HL-60 (cell line): ENCODE results near the gene POMT2.

ENCODE experiments used
- GABPA ChIP-seq: IDR thresholded peaks from 2 replicates; pipeline ENCODE4 v1.6.1; 2012; ENCODE audit warnings: low read depth
- POLR2AphosphoS5 ChIP-seq: IDR thresholded peaks from 2 replicates; pipeline ENCODE4 v1.6.1; 2012; ENCODE audit warnings: low read depth
- TF ChIP-seq, protein P1 (sequence below): IDR thresholded peaks from one replicate; pipeline ENCODE4 v1.5.1; 2011; ENCODE audit warnings: low read length, control low read depth, inconsistent platforms; ENCODE audit not compliant: insufficient read depth
- TF ChIP-seq, protein P2 (sequence below): IDR thresholded peaks from 2 replicates; pipeline ENCODE4 v1.6.1; 2012; ENCODE audit warnings: low read depth; ENCODE audit not compliant: insufficient replicate concordance

DNA sequence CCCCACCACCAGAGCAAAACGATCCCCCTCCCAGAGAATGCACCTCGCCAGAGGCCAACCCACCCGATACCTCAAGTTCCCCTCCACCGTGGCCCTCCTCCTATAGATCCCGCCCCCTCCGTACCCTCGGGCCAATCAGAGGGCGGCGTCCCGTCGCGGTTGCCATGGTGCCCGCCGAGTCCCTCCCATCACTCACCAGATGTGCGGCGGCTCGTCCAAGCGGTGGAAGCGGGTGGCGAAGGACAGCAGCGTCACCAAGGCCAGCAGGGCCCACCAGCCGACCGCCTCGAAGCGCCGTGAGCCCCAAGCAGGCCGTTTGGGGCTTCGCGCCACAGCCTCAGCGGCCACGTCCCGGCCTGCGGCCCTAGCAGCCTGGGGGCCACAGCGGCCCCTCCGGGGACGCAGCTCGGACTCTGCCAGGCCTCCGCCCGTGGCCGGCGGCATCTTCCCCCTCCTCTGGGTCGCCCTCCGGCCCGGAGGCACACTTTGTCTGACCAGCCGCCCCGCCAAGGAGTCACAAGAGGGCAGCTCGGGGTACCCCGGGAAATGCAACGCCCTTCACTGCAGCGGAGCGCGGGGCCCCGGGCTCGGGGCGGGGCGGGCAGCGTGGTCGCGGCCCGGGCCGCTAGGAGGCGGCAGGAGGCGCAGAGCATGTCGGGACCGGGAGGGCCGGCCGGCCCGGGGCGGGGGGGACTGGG, at the start of gene POMT2:
- TF ChIP-seq, protein P1, sequence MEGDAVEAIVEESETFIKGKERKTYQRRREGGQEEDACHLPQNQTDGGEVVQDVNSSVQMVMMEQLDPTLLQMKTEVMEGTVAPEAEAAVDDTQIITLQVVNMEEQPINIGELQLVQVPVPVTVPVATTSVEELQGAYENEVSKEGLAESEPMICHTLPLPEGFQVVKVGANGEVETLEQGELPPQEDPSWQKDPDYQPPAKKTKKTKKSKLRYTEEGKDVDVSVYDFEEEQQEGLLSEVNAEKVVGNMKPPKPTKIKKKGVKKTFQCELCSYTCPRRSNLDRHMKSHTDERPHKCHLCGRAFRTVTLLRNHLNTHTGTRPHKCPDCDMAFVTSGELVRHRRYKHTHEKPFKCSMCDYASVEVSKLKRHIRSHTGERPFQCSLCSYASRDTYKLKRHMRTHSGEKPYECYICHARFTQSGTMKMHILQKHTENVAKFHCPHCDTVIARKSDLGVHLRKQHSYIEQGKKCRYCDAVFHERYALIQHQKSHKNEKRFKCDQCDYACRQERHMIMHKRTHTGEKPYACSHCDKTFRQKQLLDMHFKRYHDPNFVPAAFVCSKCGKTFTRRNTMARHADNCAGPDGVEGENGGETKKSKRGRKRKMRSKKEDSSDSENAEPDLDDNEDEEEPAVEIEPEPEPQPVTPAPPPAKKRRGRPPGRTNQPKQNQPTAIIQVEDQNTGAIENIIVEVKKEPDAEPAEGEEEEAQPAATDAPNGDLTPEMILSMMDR, result no peak
- TF ChIP-seq GABPA (no peak), POLR2AphosphoS5 (peak; percentile 6; the same call in 1 of the 2 replicates)
- TF ChIP-seq, protein P2, sequence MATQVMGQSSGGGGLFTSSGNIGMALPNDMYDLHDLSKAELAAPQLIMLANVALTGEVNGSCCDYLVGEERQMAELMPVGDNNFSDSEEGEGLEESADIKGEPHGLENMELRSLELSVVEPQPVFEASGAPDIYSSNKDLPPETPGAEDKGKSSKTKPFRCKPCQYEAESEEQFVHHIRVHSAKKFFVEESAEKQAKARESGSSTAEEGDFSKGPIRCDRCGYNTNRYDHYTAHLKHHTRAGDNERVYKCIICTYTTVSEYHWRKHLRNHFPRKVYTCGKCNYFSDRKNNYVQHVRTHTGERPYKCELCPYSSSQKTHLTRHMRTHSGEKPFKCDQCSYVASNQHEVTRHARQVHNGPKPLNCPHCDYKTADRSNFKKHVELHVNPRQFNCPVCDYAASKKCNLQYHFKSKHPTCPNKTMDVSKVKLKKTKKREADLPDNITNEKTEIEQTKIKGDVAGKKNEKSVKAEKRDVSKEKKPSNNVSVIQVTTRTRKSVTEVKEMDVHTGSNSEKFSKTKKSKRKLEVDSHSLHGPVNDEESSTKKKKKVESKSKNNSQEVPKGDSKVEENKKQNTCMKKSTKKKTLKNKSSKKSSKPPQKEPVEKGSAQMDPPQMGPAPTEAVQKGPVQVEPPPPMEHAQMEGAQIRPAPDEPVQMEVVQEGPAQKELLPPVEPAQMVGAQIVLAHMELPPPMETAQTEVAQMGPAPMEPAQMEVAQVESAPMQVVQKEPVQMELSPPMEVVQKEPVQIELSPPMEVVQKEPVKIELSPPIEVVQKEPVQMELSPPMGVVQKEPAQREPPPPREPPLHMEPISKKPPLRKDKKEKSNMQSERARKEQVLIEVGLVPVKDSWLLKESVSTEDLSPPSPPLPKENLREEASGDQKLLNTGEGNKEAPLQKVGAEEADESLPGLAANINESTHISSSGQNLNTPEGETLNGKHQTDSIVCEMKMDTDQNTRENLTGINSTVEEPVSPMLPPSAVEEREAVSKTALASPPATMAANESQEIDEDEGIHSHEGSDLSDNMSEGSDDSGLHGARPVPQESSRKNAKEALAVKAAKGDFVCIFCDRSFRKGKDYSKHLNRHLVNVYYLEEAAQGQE, result no peak
